Measurements from ENCODE around the gene PIEZO1.
A peak's percentile ranks its signal among the peaks of the same experiment; 100 is the strongest.

Gene PIEZO1

DNA sequence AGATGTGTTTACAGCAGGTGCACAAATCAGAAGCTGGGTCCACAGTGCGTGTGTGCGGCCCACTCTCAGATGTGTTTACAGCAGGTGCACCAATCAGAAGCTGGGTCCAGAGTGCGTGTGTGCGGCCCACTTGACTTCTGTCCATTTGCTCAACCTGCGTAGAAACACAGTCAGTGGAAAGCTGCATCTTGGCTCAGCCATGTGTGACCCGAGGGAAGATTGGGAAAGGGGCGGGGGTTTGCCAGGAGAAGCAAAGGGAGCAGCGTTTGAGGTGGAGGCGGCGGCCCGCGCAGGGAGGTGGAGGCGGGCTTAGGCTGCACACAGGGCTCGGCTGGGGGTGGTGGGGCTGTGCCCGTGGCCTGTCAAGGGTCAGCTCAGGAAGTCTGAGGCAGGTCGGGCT, 74.5 kb downstream of the PIEZO1 start:
- TF ChIP-seq, protein P1, sequence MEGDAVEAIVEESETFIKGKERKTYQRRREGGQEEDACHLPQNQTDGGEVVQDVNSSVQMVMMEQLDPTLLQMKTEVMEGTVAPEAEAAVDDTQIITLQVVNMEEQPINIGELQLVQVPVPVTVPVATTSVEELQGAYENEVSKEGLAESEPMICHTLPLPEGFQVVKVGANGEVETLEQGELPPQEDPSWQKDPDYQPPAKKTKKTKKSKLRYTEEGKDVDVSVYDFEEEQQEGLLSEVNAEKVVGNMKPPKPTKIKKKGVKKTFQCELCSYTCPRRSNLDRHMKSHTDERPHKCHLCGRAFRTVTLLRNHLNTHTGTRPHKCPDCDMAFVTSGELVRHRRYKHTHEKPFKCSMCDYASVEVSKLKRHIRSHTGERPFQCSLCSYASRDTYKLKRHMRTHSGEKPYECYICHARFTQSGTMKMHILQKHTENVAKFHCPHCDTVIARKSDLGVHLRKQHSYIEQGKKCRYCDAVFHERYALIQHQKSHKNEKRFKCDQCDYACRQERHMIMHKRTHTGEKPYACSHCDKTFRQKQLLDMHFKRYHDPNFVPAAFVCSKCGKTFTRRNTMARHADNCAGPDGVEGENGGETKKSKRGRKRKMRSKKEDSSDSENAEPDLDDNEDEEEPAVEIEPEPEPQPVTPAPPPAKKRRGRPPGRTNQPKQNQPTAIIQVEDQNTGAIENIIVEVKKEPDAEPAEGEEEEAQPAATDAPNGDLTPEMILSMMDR (IDR thresholded peaks at IDR 0.05): no peak
- TF ChIP-seq ZFX (IDR thresholded peaks at IDR 0.05; ENCODE audit: borderline replicate concordance): no peak
- H3K27ac ChIP-seq: no peak overlapping the region

- peak overlapping the region; percentile 69 for H3K27ac ChIP-seq
- TF ChIP-seq ZFX (IDR thresholded peaks at IDR 0.05; ENCODE audit: borderline replicate concordance): no peak
- TF ChIP-seq, protein P1 (IDR thresholded peaks at IDR 0.05): no peak
Measured at GRCh38 chr16:88706965-88707826, 77.8 kb downstream of the PIEZO1 start.

GRCh38 chr16:88706229-88706964, 78.6 kb downstream of the PIEZO1 start, which contains the start of the genes CTU2 and RNF166:
Gene CTU2, plus strand, starts transcription at chr16:88706503. Its CDS starts 28 bp downstream, at chr16:88706531.
Gene RNF166, minus strand, starts transcription at chr16:88706408. Its CDS starts 83 bp downstream, at chr16:88706325.
- H3K27ac ChIP-seq: peak within 1 kb of the TSS; percentile 69
- no peak for TF ChIP-seq ZFX (IDR thresholded peaks at IDR 0.05; ENCODE audit: borderline replicate concordance)
- TF ChIP-seq, protein P1 (IDR thresholded peaks at IDR 0.05): no peak

- TF ChIP-seq ZFX (IDR thresholded peaks at IDR 0.05; ENCODE audit: borderline replicate concordance): no peak
- TF ChIP-seq, protein P1 (IDR thresholded peaks at IDR 0.05): no peak
- H3K27ac ChIP-seq: peak overlapping the region; percentile 69
Measured at GRCh38 chr16:88705801-88706228, 79.2 kb downstream of the PIEZO1 start.

DNA sequence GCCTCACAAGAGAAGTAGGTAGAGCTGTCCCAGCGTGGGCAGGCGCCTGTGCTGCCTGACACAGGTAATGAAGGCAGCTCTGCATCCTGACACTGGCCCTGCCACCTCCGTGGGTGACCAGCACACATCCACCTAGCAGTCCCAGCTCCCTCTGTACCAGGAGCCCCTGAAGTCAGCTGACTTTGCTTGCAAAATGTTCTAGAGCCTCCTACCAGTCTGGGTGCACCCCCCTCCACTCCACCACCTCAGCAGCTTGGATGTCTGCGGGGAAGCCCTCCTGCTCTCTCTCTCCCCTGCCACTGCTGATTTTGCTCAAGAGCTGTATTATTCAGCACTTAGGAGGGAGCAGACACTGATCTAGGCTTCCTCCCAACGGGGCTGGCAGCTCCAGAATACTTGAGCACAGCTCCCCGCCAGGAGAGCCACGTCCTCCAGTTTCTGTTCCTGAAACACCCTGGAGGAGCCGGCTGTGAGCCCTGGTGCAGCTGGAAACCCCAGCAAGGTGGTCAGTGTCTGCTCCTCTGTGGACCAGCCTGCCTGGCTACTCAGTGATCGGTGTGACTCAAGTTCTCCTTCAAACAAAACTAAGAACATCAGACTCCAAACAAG, 79.8 kb downstream of the PIEZO1 start:
- peak overlapping the region; percentile 69 for H3K27ac ChIP-seq
- TF ChIP-seq ZFX (IDR thresholded peaks at IDR 0.05; ENCODE audit: borderline replicate concordance): no peak
- TF ChIP-seq, protein P1 (IDR thresholded peaks at IDR 0.05): no peak

DNA sequence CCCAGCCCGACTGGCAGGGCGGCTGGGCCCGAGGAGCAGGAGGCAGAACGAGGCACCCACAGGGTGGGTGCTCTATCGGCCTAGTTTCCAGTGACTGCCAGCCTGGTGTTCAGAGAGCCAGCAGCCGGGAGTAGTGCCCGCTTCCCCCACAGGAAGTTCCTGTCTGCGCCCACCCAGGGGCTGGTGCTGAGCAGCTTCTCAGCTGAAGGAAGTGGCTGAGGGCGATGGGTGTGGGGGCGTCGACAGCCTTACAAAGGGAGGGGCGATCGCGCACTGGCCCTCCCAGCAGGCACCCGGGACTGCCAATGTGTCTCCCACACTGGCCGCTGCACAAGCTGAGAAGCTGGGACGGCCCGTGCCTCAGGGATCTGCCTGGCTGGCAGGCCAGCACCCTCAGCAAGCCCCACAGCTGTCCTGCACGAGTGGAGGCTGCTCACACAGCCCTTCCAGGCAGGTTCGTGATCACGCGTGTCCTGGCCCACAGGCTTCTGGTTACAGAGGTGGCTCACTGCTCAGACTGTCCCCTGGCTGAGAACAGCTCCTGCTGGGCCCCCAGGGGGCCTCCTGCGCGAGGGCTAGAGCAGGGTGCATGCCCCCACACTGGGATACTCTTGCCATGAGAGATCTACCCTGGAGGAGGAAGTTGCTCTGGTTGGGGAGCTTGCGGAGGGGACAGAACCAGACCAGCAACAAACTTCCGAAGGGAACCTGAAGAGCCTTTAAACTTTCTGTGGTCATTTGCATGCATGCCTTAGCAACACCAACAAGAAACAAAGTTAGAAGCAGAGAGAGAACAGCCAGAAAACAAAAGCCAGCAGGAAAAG, 81.3 kb downstream of the PIEZO1 start:
- no peak overlapping the region for H3K27ac ChIP-seq

More for the DNA sequence above, 81.3 kb downstream of the PIEZO1 start:
- TF ChIP-seq ZFX (IDR thresholded peaks at IDR 0.05; ENCODE audit: borderline replicate concordance): no peak
- TF ChIP-seq, protein P1 (IDR thresholded peaks at IDR 0.05): no peak

All from 22Rv1 (cell line).